GM18951 (cell line): ENCODE data around the gene TGM4.

Experiments used
- POLR2A ChIP-seq: IDR thresholded peaks from 4 replicates; pipeline ENCODE4 v1.6.1; 2011; ENCODE audit warnings: mild to moderate bottlenecking; ENCODE audit not compliant: insufficient read length, insufficient read depth; ENCODE audit errors: extremely low read depth
- in situ Hi-C: fragments of 300-500 bp; cut with MboI; formaldehyde crosslinking; loops from one replicate; pipeline ENCODE4 v1.12.0; 2022; ENCODE audit warnings: low sequenced_read_pairs, mixed read lengths, inconsistent platforms; ENCODE audit not compliant: unreplicated experiment

TGM4 gene

GRCh38 chr3:44962621-44963393 is 88.4 kb downstream of the TGM4 start:
- TF ChIP-seq POLR2A, result no peak
- in situ Hi-C loops, result no loop called here

- in situ Hi-C loops, result no loop called here
Measured at GRCh38 chr3:44963571-44964325, 89.3 kb downstream of the TGM4 start.

More at GRCh38 chr3:44963571-44964325, 89.3 kb downstream of the TGM4 start:
- no peak for TF ChIP-seq POLR2A
